GM21737 (cell line): ENCODE data around the gene ASPA.

ENCODE experiments used
- ATAC-seq: cut with Tn5 transposase; IDR thresholded peaks from one replicate; pipeline ENCODE4 v1.9.1; 2021; ENCODE audit warnings: mild to moderate bottlenecking, moderate library complexity; ENCODE audit not compliant: unreplicated experiment

Gene ASPA

DNA sequence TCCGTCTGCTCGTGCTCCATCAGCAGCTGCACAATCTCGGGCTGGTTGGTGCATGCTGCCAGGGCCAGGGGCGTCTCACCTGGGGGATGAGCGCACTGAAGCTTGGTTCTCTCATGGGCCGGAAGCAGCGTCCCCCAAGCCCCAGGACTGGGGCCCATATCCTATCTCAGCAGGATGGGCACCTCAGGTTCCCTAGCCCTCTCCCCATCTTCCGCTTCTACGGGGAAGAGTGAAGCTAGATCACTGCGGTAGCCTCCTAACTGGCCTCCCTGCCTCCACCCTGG, 57.0 kb downstream of the ASPA start:
- no peak for ATAC-seq

DNA sequence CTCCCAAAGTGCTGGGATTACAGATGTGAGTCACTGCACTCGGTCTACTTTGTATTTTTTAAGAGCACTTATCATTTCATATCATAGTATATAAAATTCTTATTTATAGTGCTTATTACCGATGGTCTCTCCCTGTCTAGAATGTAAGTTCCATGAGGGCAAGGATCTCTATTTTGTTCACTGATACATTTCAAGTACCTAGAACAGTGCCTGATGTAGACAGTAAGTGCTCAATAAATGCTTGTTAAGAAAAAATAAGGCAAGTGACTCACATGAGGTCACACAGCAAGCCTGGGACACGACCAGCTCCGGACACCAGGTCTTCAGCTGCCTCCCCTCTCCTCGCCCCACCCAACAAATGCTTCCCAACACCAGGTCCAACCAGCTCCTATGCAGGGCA, 58.0 kb downstream of the ASPA start:
- ATAC-seq: no peak

DNA sequence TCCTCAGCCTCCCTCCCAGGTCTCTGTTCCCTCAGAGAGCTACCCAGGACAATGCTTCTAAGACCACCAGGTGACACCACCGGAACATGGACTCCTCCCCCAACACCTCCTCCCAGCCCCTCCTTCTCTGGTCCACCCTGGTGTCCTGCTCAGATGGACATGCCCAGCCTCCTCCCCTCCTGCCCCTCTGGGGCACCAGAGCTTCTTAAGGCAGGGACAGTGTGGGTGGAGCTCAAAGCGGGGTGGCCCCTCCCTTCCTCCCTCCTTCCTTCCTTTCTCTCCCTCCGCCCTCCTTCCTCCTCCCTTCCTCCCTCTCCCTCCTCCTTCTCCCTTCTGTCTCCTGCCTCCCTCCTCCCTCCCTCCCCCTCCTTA, 59.1 kb downstream of the ASPA start:
- ATAC-seq: no peak

DNA sequence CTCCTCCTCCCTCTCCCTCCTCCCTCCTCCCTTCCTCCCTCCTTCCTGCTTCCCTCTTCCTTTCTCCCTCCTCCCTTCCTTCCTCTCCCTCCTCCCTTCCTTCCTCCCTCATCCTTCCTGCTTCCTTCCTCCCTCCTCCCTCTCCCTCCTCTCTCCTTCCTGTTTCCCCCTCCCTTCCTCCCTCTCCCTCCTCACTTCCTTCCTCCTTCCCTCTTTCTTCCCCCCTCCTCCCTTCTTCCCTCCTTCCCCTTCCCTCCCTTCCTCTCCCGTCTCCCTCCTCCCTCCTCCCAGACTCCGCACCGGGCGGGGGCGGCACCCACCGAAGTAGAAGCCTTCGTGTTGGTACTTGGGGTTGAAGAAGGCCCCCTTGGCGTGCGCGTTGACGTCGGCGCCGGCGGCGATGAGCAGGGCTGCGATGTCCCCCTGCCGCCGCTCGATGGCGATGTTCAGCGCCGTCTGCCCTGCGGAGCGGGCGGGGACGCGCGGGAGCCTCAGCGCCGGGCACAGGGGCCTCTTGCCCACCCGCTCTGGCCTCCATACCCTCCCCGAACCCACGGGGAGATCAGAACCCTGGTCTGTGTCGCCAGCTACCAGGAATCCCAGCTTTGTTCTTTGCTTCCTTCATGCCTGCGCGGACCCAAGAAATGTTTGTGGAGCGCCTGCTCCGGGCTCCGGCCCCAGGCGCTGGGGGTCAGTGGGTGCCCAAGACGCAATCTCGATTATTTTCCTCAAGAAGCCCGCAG, 59.6 kb downstream of the ASPA start:
- ATAC-seq: no peak

DNA sequence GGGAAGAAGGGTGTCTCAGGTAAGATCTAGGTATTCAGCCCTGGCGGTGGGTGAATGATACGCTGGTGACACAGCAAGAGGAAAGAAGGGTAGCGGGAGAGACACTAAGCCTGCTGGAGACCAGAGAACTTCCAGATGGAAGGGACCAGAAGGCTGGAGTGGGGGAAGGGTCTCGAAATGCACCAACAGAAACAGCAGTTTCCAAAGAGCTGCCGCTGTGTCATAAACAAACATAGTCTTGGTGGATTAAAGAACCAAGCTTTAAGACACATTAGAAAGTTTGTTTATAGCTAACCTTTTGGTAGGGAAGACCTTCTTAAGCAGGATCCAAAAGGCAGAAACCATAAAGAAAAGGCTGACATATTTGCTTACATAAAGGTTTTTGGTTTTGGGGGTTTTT, 60.9 kb downstream of the ASPA start:
- no peak for ATAC-seq

DNA sequence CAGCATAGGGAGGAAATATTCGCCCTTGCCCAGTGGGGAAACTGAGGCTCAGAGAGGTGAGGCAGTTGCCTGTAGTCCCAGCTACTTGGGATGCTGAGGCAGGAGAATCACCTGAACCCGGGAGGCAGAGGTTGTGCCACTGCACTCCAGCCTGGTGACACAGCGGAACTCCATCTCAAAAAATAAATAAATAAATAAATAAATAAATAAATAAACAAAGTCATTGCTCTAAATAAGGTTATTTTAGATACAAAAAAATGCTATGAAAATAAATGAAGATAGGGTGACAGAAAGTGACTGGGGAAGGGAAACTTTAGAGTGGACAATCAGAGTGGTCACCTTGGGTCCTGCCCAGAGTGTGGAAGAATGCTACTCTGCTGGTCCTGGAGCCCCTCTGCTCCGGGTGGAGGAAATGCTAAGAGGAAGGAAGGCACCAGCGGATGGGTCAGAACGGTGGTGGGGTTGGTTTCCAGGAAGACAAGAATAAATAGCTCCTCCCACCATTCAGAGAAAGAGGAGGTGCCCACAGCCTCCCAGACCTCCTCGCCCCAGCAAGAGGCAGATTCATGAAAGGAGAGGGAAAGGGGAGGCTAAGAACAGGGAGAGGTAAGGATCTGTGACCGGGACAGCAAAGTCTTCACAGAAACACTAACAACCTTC, 64.2 kb downstream of the ASPA start:
- ATAC-seq: no peak

DNA sequence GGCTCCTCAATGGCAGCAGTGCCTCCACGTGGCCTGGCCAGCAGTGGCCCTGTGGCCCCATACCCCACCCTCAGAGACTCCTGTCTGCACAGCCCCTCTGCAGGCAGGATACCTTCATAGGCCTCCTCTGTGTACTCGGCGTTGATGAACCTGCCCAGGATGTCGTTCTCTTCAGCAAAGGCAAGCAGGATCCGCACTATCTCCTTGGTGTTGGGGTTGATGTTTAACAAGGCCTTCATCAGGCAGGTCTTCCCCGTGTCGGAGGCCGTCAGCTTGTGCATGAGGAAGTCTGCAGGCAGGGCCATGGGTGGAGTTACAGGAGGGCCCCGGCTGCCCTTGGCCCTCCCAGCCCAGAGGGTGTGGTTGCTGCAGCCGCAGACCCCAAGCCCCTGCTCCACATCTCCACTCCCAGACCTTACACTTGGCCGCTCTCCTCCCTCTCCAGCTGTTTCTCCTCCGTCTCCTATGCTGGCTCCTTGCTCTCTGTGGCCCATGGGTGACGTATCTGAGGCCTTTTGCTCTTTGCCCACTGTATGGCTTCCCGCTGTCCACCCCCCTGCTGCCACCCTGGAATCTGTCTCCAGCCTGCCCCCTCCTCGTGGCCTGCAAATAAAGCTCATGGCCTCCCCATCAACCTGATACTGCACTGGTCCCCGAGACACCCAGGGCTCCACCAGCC, 66.8 kb downstream of the ASPA start:
- ATAC-seq: no peak

DNA sequence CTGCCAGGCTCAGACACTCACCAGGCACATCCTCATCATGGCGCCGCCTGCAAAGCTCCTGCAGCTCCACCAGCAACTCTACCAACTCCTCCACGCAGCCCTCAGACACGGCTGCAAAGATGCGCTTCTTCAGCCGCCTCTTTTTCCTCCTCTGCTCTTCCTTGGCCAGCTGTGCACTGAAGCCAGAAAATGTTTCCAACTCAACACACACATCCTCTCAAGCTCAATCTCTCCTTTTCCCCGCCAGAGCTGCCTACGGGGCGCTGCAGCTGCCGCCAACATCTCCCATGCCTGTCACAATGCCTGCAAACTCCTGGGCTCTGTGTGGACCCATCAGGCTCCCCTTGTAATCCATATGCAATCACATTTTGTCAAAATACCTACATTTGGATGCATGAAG, 67.7 kb downstream of the ASPA start:
- no peak for ATAC-seq

DNA sequence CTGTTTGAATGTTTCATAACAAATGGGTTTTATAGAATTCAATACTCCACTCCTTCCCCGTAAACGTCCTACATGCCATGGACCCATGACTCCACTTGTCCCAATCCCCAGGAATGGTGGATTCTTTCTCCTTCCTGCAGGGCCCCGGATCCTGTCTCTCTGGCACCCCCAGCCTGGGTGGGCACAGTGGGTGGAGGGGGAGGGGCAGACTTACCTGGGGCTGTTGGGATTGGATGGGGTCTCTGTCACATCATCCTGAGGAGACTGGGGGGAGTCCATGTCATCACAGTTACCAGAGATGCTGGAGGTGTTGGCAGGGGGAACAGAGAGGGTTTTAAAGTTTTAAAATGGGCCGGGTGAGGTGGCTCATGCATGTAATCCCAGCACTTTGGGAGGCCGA, 68.6 kb downstream of the ASPA start:
- no peak for ATAC-seq

DNA sequence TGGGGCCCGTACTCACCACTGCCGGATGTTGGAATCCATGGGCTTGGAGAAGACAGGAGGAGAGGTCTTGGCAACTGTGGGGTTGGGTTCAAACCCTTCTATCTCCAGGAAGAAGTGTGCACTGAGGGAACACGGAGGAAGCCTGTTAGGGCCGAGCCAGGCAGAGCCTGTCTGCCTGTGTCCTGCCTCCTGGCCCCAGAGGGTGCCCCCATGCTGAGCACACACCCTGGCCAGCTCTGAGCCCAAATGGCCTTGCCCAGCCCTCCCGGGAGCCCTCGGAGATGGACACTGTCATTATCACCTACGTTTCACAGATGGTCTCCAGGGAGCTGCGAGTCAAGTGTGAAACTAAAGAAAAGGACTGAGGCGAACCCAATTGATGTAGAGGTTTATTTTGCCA, 69.4 kb downstream of the ASPA start:
- ATAC-seq: no peak

DNA sequence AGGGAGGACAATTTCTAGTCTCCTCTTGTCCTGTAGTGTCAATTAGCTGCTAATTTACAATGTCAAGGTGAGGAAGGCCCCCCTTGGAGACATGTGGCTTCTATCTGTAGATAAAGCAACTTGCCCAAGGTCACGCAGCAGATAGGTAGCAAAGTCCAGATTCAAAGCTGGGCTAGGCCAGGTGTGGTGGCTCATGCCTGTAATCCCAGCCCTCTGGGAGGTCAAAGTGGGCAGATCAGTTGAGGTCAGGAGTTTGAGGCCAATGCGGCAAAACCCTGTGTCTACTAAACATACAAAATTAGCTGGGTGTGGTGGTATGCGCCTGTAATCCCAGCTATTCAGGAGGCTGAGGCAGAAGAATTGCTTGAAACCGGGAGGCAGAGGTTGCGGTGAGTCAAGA, 70.7 kb downstream of the ASPA start:
- ATAC-seq: no peak

DNA sequence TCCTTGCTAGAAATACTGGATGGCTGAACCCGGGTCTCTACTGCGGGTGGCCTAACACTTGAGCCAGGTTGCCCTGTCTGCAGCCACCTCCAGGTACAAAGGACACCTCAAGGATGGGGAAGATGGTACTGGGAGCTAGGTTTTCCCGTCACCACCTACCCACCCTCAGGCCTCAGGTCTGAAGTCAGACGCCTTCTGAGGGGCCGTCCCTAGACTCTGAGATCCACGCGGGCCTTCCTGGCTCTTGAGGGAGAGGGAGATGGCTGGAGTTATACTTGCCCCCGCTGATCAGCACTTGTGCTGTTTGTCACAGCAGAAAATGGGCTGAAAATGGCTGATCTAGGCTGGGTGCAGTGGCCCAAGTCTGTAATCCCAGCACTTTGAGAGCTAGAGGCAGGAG, 71.2 kb downstream of the ASPA start:
- ATAC-seq: no peak

DNA sequence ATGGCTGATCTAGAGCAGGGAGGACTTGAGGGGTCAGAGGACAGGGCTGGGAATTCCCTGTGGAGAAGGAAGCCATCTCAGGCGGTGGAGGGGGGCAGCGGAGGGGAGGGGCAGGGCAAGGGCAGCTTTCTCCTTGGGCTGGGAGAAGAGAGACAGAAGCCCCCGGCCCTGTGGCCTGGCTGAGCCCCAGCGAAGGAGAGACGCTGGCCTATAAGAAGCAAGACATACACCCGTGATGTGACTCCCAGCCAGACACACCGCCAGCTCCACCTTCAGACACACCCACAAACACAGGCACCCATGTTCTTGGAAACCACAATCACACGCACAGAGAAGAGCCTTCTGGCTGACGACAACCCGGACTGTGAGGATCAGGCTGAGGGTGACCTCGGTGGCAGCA, 71.8 kb downstream of the ASPA start:
- ATAC-seq: no peak

DNA sequence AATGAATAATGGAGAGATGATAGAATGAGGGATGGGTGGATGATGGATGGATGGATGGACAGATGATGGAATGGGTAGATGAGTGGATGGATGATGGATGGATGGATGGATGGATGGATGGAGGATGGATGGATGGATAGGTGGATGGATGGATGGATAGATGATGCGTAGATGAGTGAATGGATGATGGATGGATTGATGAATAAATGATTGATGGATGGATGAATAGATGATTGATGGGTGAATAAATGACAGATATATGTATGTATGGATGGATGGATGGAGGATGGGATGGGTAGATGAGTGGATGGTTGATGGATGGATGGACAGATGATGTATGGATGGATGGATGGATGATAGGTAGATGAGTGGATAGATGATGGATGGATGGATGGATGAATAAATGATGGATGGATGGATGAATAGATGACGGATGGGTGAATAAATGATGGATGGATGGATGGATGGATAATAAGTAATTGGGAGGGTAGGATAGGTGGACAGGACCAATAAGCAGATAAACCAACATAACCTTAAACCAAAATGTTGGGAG, 73.9 kb downstream of the ASPA start:
- ATAC-seq: no peak

DNA sequence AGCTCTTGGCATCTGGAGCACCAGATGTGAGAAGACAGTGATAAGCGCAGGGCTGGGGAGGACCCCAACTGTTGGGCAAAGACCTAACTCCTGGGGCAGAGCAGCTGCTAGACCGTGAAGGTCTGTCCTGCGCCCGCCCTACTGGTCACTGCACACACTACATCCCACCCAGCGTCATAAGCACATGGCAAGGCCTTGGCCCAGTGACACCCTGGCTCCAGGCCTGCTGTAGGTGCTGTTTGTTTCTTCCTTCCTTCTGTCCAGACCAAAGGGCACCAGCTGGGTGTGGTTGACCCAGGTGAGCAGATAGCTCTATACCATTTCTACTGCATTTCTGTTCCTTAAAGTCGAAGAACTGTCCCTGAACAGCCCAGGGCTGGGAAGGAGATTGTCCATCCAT, 75.4 kb downstream of the ASPA start:
- ATAC-seq: no peak

DNA sequence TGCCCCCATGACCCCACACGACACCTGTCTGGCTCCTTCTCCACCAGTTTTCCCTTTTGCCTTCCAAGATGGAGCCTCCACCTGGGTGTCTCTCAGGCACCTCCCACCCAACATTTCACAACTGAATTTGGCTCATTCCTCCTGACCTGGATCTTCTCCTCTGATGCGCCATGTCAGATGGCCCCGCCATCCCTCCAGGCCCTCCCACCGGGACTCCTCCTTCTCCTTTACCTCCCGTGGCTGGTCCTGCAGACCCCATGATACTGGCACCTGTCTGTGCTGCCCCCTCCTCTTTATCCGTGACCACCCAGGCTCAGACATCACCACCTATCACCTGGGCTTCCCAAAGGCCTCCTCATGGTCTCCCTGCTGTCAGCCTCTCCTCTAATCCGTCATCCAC, 77.1 kb downstream of the ASPA start:
- no peak for ATAC-seq
